HCT116 (cell line): Measurements from ENCODE around the gene PLAAT3.

Experiments used
- CEBPB ChIP-seq: IDR thresholded peaks from 2 replicates; pipeline ENCODE4 v1.6.1; 2012; ENCODE audit warnings: low read depth
- EZH2 ChIP-seq: fragments of 200-600 bp; sonication (generic); IDR thresholded peaks from 2 replicates; pipeline ENCODE4 v1.6.1; 2017; ENCODE audit warnings: antibody characterized with exemption, mixed run types
- JUND ChIP-seq: IDR thresholded peaks from 2 replicates; pipeline ENCODE4 v1.6.1; 2012
- POLR2A ChIP-seq: IDR thresholded peaks from 2 replicates; pipeline ENCODE4 v1.7.0; 2011; ENCODE audit warnings: borderline replicate concordance; ENCODE audit not compliant: insufficient read depth, insufficient read length; ENCODE audit errors: extremely low read depth
- POLR2AphosphoS5 ChIP-seq: IDR thresholded peaks from 2 replicates; pipeline ENCODE4 v1.6.1; 2011; ENCODE audit warnings: mild to moderate bottlenecking, low read depth, low read length, moderate library complexity
- RAD21 ChIP-seq: IDR thresholded peaks from 2 replicates; pipeline ENCODE4 v1.6.1; 2012; ENCODE audit warnings: low read depth, mild to moderate bottlenecking
- SP1 ChIP-seq: IDR thresholded peaks from 2 replicates; pipeline ENCODE4 v1.6.1; 2012; ENCODE audit warnings: low read depth
- TCF7L2 ChIP-seq: IDR thresholded peaks from 2 replicates; pipeline ENCODE4 v1.7.0; 2011; ENCODE audit warnings: borderline replicate concordance, inconsistent platforms; ENCODE audit not compliant: insufficient read depth, insufficient read length; ENCODE audit errors: extremely low read depth
- ZNF274 ChIP-seq: fragments of 200-500 bp; sonication (Bioruptor generic); IDR thresholded peaks from 2 replicates; pipeline ENCODE4 v1.6.1; 2014; ENCODE audit warnings: mild to moderate bottlenecking, low read depth, low read length, inconsistent platforms
- TF ChIP-seq, protein P1 (sequence below), 3 experiments: fragments of 200-600 bp in 1 of 3; sonication (generic) in 1 of 3; IDR thresholded peaks in 2 of 3; conservative IDR thresholded peaks in 1 of 3; 2 replicates each; pipeline ENCODE4 v1.5.1; 2012 to 2017; ENCODE audit warnings: low read depth in 2 of 3, low read length in 2 of 3, antibody characterized with exemption in 1 of 3, borderline replicate concordance in 1 of 3, control low read depth in 1 of 3, mild to moderate bottlenecking in 1 of 3, mixed read lengths in 1 of 3, mixed run types in 1 of 3, moderate library complexity in 1 of 3; ENCODE audit not compliant: insufficient read depth in 1 of 3
- TF ChIP-seq, protein P2 (sequence below): IDR thresholded peaks from 2 replicates; pipeline ENCODE4 v1.6.1; 2012; ENCODE audit warnings: low read depth

DNA sequence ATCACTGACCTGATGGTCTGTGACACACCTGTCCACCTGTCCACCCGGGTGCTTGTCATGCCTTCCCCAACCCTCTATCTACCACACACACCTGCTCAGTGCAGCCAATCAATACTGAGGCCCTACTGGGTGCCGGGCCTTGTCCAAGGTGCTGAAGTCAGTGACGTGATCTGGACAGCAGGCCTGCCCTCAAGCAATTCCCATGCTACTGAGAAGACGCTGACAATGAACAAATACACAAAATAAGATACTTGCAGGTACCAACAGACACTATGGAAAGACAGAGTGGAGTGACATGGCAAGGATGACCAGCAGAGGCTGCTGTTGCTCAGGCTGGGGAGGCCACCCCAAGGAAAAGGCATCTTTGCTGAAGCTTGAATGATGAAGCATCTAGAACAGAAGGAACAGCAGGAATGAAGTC, 21.2 kb downstream of the PLAAT3 start:
- TF ChIP-seq, protein P1, sequence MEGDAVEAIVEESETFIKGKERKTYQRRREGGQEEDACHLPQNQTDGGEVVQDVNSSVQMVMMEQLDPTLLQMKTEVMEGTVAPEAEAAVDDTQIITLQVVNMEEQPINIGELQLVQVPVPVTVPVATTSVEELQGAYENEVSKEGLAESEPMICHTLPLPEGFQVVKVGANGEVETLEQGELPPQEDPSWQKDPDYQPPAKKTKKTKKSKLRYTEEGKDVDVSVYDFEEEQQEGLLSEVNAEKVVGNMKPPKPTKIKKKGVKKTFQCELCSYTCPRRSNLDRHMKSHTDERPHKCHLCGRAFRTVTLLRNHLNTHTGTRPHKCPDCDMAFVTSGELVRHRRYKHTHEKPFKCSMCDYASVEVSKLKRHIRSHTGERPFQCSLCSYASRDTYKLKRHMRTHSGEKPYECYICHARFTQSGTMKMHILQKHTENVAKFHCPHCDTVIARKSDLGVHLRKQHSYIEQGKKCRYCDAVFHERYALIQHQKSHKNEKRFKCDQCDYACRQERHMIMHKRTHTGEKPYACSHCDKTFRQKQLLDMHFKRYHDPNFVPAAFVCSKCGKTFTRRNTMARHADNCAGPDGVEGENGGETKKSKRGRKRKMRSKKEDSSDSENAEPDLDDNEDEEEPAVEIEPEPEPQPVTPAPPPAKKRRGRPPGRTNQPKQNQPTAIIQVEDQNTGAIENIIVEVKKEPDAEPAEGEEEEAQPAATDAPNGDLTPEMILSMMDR (IDR thresholded peaks at IDR 0.05 in 2 of 3, conservative IDR thresholded peaks at IDR 0.05 in 1 of 3; ENCODE audit: borderline replicate concordance in 1 of 3, insufficient read depth in 1 of 3, low read depth in 2 of 3, low read length in 2 of 3), result peak; percentile 30 to 79 (median 72); a peak in 5 of 6 replicates
- no peak for TF ChIP-seq POLR2AphosphoS5
- TF ChIP-seq POLR2A, result no peak
- no peak for TF ChIP-seq CEBPB
- TF ChIP-seq JUND, result no peak
- TF ChIP-seq TCF7L2, result no peak
- TF ChIP-seq, protein P2, sequence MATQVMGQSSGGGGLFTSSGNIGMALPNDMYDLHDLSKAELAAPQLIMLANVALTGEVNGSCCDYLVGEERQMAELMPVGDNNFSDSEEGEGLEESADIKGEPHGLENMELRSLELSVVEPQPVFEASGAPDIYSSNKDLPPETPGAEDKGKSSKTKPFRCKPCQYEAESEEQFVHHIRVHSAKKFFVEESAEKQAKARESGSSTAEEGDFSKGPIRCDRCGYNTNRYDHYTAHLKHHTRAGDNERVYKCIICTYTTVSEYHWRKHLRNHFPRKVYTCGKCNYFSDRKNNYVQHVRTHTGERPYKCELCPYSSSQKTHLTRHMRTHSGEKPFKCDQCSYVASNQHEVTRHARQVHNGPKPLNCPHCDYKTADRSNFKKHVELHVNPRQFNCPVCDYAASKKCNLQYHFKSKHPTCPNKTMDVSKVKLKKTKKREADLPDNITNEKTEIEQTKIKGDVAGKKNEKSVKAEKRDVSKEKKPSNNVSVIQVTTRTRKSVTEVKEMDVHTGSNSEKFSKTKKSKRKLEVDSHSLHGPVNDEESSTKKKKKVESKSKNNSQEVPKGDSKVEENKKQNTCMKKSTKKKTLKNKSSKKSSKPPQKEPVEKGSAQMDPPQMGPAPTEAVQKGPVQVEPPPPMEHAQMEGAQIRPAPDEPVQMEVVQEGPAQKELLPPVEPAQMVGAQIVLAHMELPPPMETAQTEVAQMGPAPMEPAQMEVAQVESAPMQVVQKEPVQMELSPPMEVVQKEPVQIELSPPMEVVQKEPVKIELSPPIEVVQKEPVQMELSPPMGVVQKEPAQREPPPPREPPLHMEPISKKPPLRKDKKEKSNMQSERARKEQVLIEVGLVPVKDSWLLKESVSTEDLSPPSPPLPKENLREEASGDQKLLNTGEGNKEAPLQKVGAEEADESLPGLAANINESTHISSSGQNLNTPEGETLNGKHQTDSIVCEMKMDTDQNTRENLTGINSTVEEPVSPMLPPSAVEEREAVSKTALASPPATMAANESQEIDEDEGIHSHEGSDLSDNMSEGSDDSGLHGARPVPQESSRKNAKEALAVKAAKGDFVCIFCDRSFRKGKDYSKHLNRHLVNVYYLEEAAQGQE, result peak; percentile 47
- TF ChIP-seq EZH2, result no peak
- no peak for TF ChIP-seq SP1
- TF ChIP-seq ZNF274, result no peak
- peak; percentile 68 for TF ChIP-seq RAD21
